HEK293 (cell line): ENCODE data around the gene TMEM121.

Experiments
- AEBP2 ChIP-seq: fragments of 450-650 bp; formaldehyde crosslinking; IDR thresholded peaks from 2 replicates; pipeline ENCODE4 v1.5.1; 2016; ENCODE audit warnings: missing biosample characterization, missing genetic modification characterization, borderline replicate concordance
- ATF2 ChIP-seq: fragments of 450-650 bp; formaldehyde crosslinking; IDR thresholded peaks from 2 replicates; pipeline ENCODE4 v1.5.1; 2016; ENCODE audit warnings: missing biosample characterization, missing genetic modification characterization, low read depth
- ELK4 ChIP-seq: IDR thresholded peaks from 2 replicates; pipeline ENCODE4 v1.6.1; 2011; ENCODE audit warnings: mild to moderate bottlenecking, low read depth, low read length, borderline replicate concordance
- FEZF1 ChIP-seq: fragments of 450-650 bp; formaldehyde crosslinking; IDR thresholded peaks from 2 replicates; pipeline ENCODE4 v1.5.1; 2016; ENCODE audit warnings: missing biosample characterization, missing genetic modification characterization
- IKZF3 ChIP-seq: fragments of 450-650 bp; IDR thresholded peaks from 2 replicates; pipeline ENCODE4 v1.5.0; 2018; ENCODE audit warnings: missing biosample characterization, mild to moderate bottlenecking, missing genetic modification characterization, moderate library complexity
- KLF1 ChIP-seq: fragments of 450-650 bp; formaldehyde crosslinking; IDR thresholded peaks from 2 replicates; pipeline ENCODE4 v1.5.1; 2016; ENCODE audit warnings: missing biosample characterization, missing genetic modification characterization
- KLF17 ChIP-seq: fragments of 450-650 bp; formaldehyde crosslinking; IDR thresholded peaks from 2 replicates; pipeline ENCODE4 v1.5.1; 2016; ENCODE audit warnings: missing biosample characterization, missing genetic modification characterization
- OVOL3 ChIP-seq: fragments of 450-650 bp; formaldehyde crosslinking; IDR thresholded peaks from 2 replicates; pipeline ENCODE4 v1.5.1; 2016; ENCODE audit warnings: missing biosample characterization, missing genetic modification characterization
- PRDM10 ChIP-seq: fragments of 450-650 bp; formaldehyde crosslinking; IDR thresholded peaks from 2 replicates; pipeline ENCODE4 v1.5.1; 2016; ENCODE audit warnings: missing biosample characterization, missing genetic modification characterization
- SCRT2 ChIP-seq: fragments of 450-650 bp; formaldehyde crosslinking; IDR thresholded peaks from 2 replicates; pipeline ENCODE4 v1.5.1; 2016; ENCODE audit warnings: missing biosample characterization, missing genetic modification characterization
- SETDB1 ChIP-seq: IDR thresholded peaks from one replicate; pipeline ENCODE4 v1.6.1; 2017; ENCODE audit warnings: mild to moderate bottlenecking, low read length, moderate library complexity, mixed read lengths; ENCODE audit not compliant: insufficient read length
- ZEB2 ChIP-seq: fragments of 450-650 bp; formaldehyde crosslinking; IDR thresholded peaks from 2 replicates; pipeline ENCODE4 v1.5.1; 2016; ENCODE audit warnings: missing biosample characterization, missing genetic modification characterization
- ZNF10 ChIP-seq: fragments of 450-650 bp; formaldehyde crosslinking; IDR thresholded peaks from 2 replicates; pipeline ENCODE4 v1.5.1; 2017; ENCODE audit warnings: missing biosample characterization, missing genetic modification characterization
- ZNF155 ChIP-seq: fragments of 450-650 bp; formaldehyde crosslinking; IDR thresholded peaks from 2 replicates; pipeline ENCODE4 v1.5.1; 2016; ENCODE audit warnings: missing biosample characterization, missing genetic modification characterization
- ZNF26 ChIP-seq: fragments of 450-650 bp; formaldehyde crosslinking; IDR thresholded peaks from 2 replicates; pipeline ENCODE4 v1.5.1; 2016; ENCODE audit warnings: missing biosample characterization, missing genetic modification characterization
- ZNF292 ChIP-seq: fragments of 450-650 bp; formaldehyde crosslinking; IDR thresholded peaks from 2 replicates; pipeline ENCODE4 v1.5.1; 2016; ENCODE audit warnings: low read depth, missing biosample characterization, missing genetic modification characterization, borderline replicate concordance
- ZNF529 ChIP-seq: fragments of 450-650 bp; formaldehyde crosslinking; IDR thresholded peaks from 2 replicates; pipeline ENCODE4 v1.5.1; 2017; ENCODE audit warnings: missing genetic modification characterization, missing biosample characterization; ENCODE audit not compliant: insufficient replicate concordance
- ZNF555 ChIP-seq: fragments of 450-650 bp; formaldehyde crosslinking; conservative IDR thresholded peaks from 2 replicates; pipeline ENCODE4 v1.5.1; 2017; ENCODE audit warnings: missing biosample characterization, mild to moderate bottlenecking, missing genetic modification characterization, inconsistent platforms
- ZNF561 ChIP-seq: fragments of 450-650 bp; IDR thresholded peaks from 2 replicates; pipeline ENCODE4 v1.5.1; 2018; ENCODE audit warnings: missing biosample characterization, missing genetic modification characterization, borderline replicate concordance
- ZNF585B ChIP-seq: fragments of 450-650 bp; formaldehyde crosslinking; IDR thresholded peaks from 2 replicates; pipeline ENCODE4 v1.5.1; 2016; ENCODE audit warnings: missing biosample characterization, missing genetic modification characterization
- ZNF621 ChIP-seq: fragments of 450-650 bp; formaldehyde crosslinking; IDR thresholded peaks from 2 replicates; pipeline ENCODE4 v1.5.1; 2017; ENCODE audit warnings: missing biosample characterization, missing genetic modification characterization
- ZNF623 ChIP-seq: fragments of 450-650 bp; formaldehyde crosslinking; IDR thresholded peaks from 2 replicates; pipeline ENCODE4 v1.5.1; 2016; ENCODE audit warnings: missing biosample characterization, missing genetic modification characterization
- ZNF677 ChIP-seq: fragments of 450-650 bp; IDR thresholded peaks from 2 replicates; pipeline ENCODE4 v1.5.0; 2018; ENCODE audit warnings: missing biosample characterization, mild to moderate bottlenecking, missing genetic modification characterization, moderate library complexity
- ZNF701 ChIP-seq: fragments of 450-650 bp; formaldehyde crosslinking; IDR thresholded peaks from 2 replicates; pipeline ENCODE4 v1.5.1; 2016; ENCODE audit warnings: missing biosample characterization, missing genetic modification characterization
- ZNF76 ChIP-seq: fragments of 450-650 bp; formaldehyde crosslinking; IDR thresholded peaks from 2 replicates; pipeline ENCODE4; 2016; ENCODE audit warnings: low read depth, missing biosample characterization, missing genetic modification characterization, borderline replicate concordance
- ZNF768 ChIP-seq: fragments of 450-650 bp; formaldehyde crosslinking; IDR thresholded peaks from 2 replicates; pipeline ENCODE4 v1.5.1; 2018; ENCODE audit warnings: missing biosample characterization, mild to moderate bottlenecking, missing genetic modification characterization
- ZNF830 ChIP-seq: fragments of 450-650 bp; IDR thresholded peaks from 2 replicates; pipeline ENCODE4 v1.5.0; 2018; ENCODE audit warnings: missing biosample characterization, missing genetic modification characterization, low read depth, mild to moderate bottlenecking, moderate library complexity
- ZSCAN16 ChIP-seq: fragments of 450-650 bp; formaldehyde crosslinking; IDR thresholded peaks from 2 replicates; pipeline ENCODE4 v1.5.1; 2016; ENCODE audit warnings: missing biosample characterization, missing genetic modification characterization
- ZSCAN30 ChIP-seq: fragments of 450-650 bp; IDR thresholded peaks from 2 replicates; pipeline ENCODE4 v1.5.1; 2018; ENCODE audit warnings: missing biosample characterization, mild to moderate bottlenecking, missing genetic modification characterization, moderate library complexity
- ZXDB ChIP-seq: fragments of 450-650 bp; formaldehyde crosslinking; IDR thresholded peaks from 2 replicates; pipeline ENCODE4 v1.5.1; 2016; ENCODE audit warnings: missing biosample characterization, missing genetic modification characterization

The TMEM121 gene

GRCh38 chr14:105490572-105491365, 35.6 kb upstream of the TMEM121 start, which contains the start of gene TEDC1 (continued):
- TF ChIP-seq ZNF10 (no peak), AEBP2 (tag by site-specific recombination) (no peak), ZNF555 (tag by site-specific recombination) (no peak), KLF17 (tag by site-specific recombination) (peak; percentile 72), ELK4 (no peak), IKZF3 (tag by site-specific recombination) (peak; percentile 90; the same call in 1 of the 2 replicates), ZNF155 (tag by site-specific recombination) (no peak), PRDM10 (tag by site-specific recombination) (peak; percentile 73), KLF1 (tag by site-specific recombination) (peak; percentile 98), ZNF26 (tag by site-specific recombination) (no peak), ZNF529 (tag by site-specific recombination) (no peak), ZEB2 (tag by site-specific recombination) (peak; percentile 72), ZXDB (peak; percentile 98), ZNF292 (no peak), ATF2 (tag by site-specific recombination) (no peak), ZNF561 (peak; percentile 91; the same call in 1 of the 2 replicates), ZNF677 (tag by site-specific recombination) (0 out of 2 replicates have a peak, but pooled peaks have one; percentile 58), ZSCAN30 (tag by site-specific recombination) (peak; percentile 85), ZNF76 (tag by site-specific recombination) (no peak; the same call in 1 of the 2 replicates), ZNF768 (no peak), ZNF585B (tag by site-specific recombination) (no peak), ZNF623 (tag by site-specific recombination) (no peak), ZNF830 (tag by site-specific recombination) (no peak), ZNF621 (tag by site-specific recombination) (no peak), SCRT2 (tag by site-specific recombination) (peak; percentile 87), ZNF701 (tag by site-specific recombination) (no peak), ZSCAN16 (tag by site-specific recombination) (no peak), FEZF1 (no peak), OVOL3 (no peak), SETDB1 (no peak)
